Ascending aorta (tissue), 2 donors: ENCODE measurements around the gene TK1. TPM values are rescaled to one million over a fixed set of nuclear protein-coding genes. Genes with fewer than 3 reads are reported as not detected.

Experiments used
- DNase-seq, 2 donors: peaks; one replicate each; pipeline ENCODE4 v3.0.0-alpha.2; 2019; ENCODE audit warnings: low spot score in 2 of 2
- H3K27ac ChIP-seq, 2 donors: fragments of 200-600 bp; sonication (generic); one replicate each; pipeline ENCODE4 v1.5.1; 2016 to 2017; ENCODE audit warnings: mild to moderate bottlenecking in 1 of 2
- H3K27me3 ChIP-seq: fragments of 200-600 bp; sonication (generic); one replicate; pipeline ENCODE4 v1.5.1; 2017
- H3K36me3 ChIP-seq, 2 donors: fragments of 200-600 bp; sonication (generic); one replicate each; pipeline ENCODE4 v1.5.1; 2016
- H3K4me1 ChIP-seq, 2 donors: fragments of 200-600 bp; sonication (generic); one replicate each; pipeline ENCODE4 v1.5.1; 2016 to 2017; ENCODE audit warnings: mild to moderate bottlenecking in 1 of 2
- H3K4me3 ChIP-seq, 2 donors: fragments of 200-600 bp; sonication (generic); one replicate each; pipeline ENCODE4 v1.5.1; 2016 to 2017; ENCODE audit warnings: mild to moderate bottlenecking in 1 of 2
- H3K9me3 ChIP-seq, 2 donors: fragments of 200-600 bp; sonication (generic); one replicate each; pipeline ENCODE4 v1.5.1; 2016
- intact Hi-C: fragments of 100-400 bp; cut with DNase I; formaldehyde crosslinking; loops from one replicate; pipeline ENCODE4 v1.15.1; 2023
- total RNA-seq: library from RNA; depleted of rRNA; stranded (reverse); fragments of >200 nt; gene quantifications from one replicate; pipeline ENCODE4 v1.1.0, GENCODE V29; 2016
- TF ChIP-seq, protein P1 (sequence below), 3 experiments: fragments of 200-600 bp in 2 of 3; fragments of 450-650 bp in 1 of 3; sonication (generic) in 2 of 3; IDR thresholded peaks; one replicate each; pipeline ENCODE4 v1.5.1; 2016 to 2019; ENCODE audit warnings: antibody characterized with exemption in 3 of 3, mild to moderate bottlenecking in 1 of 3, moderate library complexity in 1 of 3

TK1 gene
- total RNA-seq, 1 donor from 2014 or later = not detected

- H3K27ac ChIP-seq = no peak overlapping the region
- H3K27me3 ChIP-seq = no peaks in the 10 kb centered on the region
- intact Hi-C loops = no loop called here
- no peaks in the 10 kb centered on the region for H3K9me3 ChIP-seq
- no peaks in the 10 kb centered on the region for H3K36me3 ChIP-seq
- no peak overlapping the region for H3K4me3 ChIP-seq
- H3K4me1 ChIP-seq = no peaks in the 10 kb centered on the region
- DNase-seq = no peak
- TF ChIP-seq, protein P1, sequence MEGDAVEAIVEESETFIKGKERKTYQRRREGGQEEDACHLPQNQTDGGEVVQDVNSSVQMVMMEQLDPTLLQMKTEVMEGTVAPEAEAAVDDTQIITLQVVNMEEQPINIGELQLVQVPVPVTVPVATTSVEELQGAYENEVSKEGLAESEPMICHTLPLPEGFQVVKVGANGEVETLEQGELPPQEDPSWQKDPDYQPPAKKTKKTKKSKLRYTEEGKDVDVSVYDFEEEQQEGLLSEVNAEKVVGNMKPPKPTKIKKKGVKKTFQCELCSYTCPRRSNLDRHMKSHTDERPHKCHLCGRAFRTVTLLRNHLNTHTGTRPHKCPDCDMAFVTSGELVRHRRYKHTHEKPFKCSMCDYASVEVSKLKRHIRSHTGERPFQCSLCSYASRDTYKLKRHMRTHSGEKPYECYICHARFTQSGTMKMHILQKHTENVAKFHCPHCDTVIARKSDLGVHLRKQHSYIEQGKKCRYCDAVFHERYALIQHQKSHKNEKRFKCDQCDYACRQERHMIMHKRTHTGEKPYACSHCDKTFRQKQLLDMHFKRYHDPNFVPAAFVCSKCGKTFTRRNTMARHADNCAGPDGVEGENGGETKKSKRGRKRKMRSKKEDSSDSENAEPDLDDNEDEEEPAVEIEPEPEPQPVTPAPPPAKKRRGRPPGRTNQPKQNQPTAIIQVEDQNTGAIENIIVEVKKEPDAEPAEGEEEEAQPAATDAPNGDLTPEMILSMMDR (IDR thresholded peaks at IDR 0.05) = no peak
These were observed 37.6 kb upstream of the TK1 start for GRCh38 chr17:78224231-78225087.

DNA sequence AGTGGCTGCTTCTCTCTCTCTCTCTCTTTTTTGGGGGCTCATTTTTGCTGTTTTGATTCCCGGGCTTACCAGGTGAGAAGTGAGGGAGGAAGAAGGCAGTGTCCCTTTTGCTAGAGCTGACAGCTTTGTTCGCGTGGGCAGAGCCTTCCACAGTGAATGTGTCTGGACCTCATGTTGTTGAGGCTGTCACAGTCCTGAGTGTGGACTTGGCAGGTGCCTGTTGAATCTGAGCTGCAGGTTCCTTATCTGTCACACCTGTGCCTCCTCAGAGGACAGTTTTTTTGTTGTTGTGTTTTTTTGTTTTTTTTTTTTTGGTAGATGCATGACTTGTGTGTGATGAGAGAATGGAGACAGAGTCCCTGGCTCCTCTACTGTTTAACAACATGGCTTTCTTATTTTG, 36.9 kb upstream of the TK1 start:
- intact Hi-C loops = no loop called here
- H3K36me3 ChIP-seq = no peaks in the 10 kb centered on the region
- H3K9me3 ChIP-seq = no peaks in the 10 kb centered on the region
- TF ChIP-seq, protein P1 (IDR thresholded peaks at IDR 0.05) = no peak
- H3K27ac ChIP-seq = no peak overlapping the region
- H3K27me3 ChIP-seq = no peaks in the 10 kb centered on the region
- H3K4me3 ChIP-seq = no peak overlapping the region
- no peaks in the 10 kb centered on the region for H3K4me1 ChIP-seq
- DNase-seq = no peak

DNA sequence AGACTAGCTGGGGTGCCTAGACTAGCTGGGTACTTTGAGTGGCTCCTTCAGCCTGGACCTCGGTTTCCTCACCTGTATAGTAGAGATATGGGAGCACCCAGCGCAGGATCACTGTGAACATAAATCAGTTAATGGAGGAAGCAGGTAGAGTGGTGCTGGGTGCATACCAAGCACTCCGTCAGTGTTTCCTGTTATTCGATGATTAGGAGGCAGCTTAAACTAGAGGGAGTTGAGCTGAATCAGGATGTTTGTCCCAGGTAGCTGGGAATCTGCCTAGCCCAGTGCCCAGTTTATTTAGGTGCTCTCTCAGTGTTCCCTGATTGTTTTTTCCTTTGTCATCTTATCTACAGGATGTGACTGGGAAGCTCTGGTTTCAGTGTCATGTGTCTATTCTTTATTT, 36.2 kb upstream of the TK1 start:
- Histone ChIP-seq H3K4me1 (no peaks in the 10 kb centered on the region), H3K27ac (no peak overlapping the region), H3K36me3 (no peaks in the 10 kb centered on the region), H3K27me3 (no peaks in the 10 kb centered on the region), H3K4me3 (no peak overlapping the region), H3K9me3 (no peaks in the 10 kb centered on the region)
- intact Hi-C loops = no loop called here
- DNase-seq = no peak
- TF ChIP-seq, protein P1 (IDR thresholded peaks at IDR 0.05) = no peak

DNA sequence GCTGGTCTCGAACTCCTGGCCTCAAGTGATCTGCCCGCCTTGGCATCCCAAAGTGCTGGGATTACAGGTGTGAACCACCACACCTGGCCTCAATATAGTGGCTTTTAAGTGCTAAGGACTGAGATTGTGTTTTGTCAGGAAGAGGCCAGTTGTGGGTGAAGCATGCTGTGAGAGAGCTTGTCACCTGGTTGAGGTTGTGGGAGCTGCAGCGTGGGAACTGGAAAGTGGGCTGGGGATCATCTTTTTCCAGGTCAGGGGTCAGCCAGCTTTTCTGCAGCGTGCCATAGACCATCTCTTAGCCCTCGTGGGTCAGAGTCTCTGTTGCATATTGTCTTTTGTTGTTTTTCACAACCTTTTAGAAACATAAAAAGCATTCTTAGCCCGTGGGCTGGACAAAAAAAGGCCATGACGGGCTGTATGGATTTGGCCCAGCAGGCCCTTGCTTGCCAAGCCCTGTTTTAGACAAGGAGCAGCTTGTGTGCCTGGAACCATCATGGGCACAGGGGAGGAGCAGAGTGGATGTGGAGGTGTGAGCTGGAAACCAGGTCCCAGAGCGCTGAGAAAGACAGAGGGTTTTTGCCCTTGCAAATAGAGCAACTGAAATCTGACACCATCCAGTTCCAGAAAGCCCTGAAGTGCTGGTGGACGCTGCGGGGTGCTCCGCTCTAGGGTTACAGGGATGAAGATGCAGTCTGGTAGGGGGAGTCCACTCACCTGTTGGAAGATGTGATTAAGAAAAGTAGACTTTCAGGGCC, 32.7 kb upstream of the TK1 start:
- Histone ChIP-seq H3K27ac (no peak overlapping the region), H3K4me3 (no peak overlapping the region), H3K27me3 (no peaks in the 10 kb centered on the region), H3K36me3 (no peaks in the 10 kb centered on the region), H3K9me3 (no peaks in the 10 kb centered on the region), H3K4me1 (no peaks in the 10 kb centered on the region)
- TF ChIP-seq, protein P1 (IDR thresholded peaks at IDR 0.05) = no peak
- intact Hi-C loops = no loop called here
- DNase-seq = no peak

GRCh38 chr17:78214706-78215061, 27.8 kb upstream of the TK1 start:
- Histone ChIP-seq H3K27me3 (no peaks in the 10 kb centered on the region), H3K4me3 (peak overlapping the region in 1 of 2 donors; percentile 59), H3K9me3 (no peaks in the 10 kb centered on the region), H3K4me1 (peaks cover 4 to 5% of the 10 kb centered on the region in 2 donors), H3K36me3 (no peaks in the 10 kb centered on the region), H3K27ac (no peak overlapping the region)
- DNase-seq = no peak
- TF ChIP-seq, protein P1 (IDR thresholded peaks at IDR 0.05) = no peak
- intact Hi-C loops = no loop called here
